Measurements from ENCODE around the gene CHI3L1. TPM values are rescaled to one million over a fixed set of nuclear protein-coding genes. Genes with fewer than 3 reads are reported as not detected.

CHI3L1 gene
- total RNA-seq, 1 donor from 2014 or later = 0.17 TPM

DNA sequence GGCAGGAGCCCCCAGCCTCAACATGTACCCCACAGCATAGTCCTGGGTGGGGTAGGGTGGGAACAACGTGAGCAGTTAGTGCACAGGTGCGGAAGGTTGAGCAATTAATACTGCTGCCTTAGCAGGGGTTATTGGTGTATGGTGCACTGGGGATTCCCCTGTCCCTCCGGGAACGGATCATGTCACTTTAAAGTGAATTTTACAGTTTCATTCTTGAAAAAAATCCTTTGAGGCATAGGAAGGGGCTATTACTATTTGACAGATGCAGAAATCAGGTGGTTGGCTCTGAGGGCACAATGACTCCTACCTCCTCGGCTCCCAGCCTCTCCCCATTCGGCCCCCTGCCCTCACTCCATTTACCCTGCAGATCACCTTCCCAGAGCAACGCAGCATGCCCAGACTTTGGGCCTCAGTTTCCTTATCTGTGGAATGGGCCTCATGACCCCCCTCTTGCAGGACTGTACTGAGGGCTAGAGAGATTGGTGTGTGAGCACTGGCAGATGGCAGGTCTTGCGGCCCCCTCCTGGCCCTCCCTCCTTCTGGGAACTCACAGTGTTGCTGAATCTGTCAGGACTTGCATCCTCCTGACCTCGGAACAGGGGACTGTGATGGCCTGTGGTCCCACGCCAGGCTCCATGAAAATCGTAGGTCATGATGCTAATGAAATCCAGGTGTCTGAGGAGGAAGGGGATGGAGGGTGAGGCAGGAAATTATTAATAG, 5.7 kb downstream of the CHI3L1 start:
- no peak for DNase-seq

DNA sequence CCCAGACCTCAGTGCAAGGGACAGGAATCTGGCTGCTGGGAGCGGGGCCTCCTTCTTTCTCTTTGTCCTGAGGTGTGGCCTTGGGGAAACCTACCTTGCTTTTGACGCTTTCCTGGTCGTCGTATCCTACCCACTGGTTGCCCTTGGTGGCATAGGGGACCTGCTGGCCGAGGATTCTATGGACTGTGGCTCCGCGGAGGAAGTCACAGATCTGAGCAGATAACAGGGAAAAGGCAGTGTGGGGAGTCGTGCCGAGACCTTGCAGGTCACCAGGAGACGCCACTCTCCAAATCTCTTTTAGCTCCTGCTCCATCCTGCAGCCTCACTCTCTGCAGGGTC, 6.9 kb downstream of the CHI3L1 start:
- DNase-seq = no peak

DNA sequence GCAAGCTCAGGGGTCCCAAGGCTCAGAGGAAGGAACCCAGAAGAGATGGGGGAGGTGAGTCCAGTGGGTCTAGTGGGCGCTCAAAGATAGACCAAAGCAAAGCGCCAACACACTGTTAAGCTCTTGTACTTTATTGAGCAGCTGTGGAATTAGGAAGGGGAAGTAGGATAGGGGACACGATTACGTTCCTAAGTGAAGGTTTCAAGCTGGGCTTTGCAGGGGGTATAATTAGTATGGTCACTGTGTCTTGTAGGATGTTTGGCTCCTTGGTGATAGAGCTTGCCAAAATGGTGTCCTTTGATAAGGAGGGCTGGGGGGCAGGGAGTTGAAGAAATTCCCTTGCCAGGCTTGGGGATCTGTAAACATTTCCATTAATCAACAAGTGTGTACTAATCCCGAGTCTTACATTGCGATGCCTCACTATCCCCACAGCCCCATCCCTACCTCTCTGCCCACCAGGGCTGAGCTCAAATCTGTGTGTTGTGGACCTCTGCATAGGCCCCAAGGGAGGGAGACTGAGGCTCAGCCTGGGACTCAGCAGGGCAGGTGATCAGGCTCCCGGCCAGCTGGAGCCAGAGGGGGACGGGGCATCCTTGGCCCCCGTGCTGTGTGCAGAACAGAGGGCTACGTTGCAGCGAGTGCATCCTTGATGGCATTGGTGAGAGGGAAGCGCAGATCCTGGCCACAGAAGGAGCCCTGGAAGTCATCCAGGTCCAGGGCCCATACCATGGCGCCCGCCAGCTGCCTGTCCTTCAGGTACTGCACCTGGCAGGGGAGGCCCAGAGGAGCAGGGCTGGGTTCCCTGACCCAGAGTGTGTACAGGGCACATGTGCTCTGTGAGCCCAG, 7.5 kb downstream of the CHI3L1 start:
- no peak for DNase-seq

DNA sequence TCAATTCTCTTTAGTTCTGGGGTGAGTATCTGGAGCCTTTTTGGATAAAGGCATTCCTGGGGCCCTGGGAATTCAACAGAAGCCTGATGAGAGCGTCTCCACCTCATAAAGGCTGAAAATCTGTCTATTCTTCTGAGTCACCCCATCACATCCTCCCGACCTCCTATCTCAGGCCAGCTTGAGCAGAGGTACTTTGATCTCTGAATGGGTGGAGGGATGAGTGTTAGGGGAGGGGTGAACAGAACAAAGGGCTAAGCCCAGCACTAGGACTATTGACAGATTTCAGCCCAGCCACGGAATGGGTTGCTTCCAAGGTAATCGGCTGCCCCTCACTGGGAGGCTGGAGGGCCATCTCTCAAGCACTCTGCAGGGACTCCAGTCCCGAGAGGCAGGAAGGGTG, 8.4 kb downstream of the CHI3L1 start:
- no peak for DNase-seq

DNA sequence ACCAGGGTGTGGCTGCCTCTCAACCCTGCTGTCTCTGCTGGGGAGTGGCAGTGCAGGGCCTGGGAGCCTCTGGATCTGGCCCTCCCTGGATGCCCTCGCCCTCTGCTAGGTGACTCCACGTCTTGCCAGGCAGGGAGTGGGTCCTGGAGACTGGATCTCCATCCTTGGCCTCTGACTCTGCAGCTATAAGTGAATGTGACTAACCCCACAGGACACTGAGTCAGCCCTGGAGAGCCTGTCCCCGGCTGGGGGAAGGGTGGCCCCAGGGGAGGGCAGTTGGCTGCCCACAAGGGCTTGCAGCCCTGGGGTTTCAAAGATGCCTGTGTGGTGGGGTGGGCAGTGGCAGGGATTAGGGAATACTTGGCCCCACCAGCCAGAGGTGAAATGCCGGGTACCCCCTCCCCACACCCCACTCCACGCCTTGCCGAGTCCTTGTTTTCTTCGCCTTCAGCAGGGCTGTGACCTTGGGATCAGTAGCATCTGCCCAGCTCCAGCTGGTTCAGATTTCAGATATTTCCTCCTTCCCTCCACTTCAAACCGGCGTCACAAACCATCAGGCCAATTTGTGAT, 8.9 kb downstream of the CHI3L1 start:
- DNase-seq = peak; percentile 14

DNA sequence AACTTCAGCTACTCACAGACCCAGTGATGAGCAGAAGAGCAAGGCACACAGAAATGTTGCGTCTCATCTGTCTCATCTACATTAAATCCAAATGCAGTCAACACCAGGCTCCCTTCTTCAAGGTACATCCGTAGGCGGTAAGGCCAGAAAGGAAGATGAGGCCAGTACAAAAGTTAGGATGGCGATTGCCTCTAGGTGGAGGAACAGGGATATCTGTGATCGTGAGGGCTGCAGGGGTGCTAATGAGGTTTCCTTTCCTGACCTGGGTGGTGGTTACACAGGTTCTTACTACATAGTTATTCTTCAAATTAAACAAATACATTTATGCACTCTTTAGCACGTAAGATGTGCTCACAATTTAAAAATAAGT, 9.5 kb downstream of the CHI3L1 start:
- no peak for DNase-seq

DNA sequence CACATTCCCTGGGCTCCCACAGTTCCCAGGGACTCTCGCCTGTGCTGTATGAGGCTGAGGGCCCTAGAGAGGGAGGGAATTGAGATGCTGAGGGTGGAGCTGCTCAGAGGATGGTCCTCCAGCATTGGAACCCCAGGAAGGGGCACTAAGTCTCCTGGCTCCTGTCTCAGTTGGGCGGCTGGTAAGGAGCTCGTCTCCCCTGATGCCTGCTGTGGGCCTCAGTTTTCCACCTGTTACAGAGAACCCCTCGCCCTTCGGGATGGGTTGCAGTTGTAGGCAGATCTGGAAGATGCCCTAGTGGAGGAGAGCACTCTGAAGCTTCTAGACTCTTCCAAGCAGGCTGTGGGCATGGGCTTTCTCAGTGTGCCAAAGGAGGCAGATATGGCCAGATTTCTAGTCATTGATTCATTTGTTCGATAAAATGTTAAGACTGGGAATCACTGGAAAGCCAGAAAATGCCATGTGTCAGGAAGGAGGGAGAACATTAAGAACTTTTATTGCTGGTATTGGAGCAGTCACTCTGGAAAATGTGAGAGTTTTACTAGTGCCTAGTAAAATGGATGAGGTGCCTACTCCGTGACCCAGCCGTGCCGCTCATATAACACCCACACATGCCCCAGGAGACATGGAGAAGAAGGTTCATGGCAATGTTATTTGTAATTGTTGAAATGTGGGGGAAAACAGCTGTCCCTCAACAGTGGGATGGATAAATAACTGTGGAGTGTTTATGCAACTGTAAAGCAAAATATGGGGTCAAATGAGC, 10.1 kb downstream of the CHI3L1 start:
- DNase-seq = no peak

DNA sequence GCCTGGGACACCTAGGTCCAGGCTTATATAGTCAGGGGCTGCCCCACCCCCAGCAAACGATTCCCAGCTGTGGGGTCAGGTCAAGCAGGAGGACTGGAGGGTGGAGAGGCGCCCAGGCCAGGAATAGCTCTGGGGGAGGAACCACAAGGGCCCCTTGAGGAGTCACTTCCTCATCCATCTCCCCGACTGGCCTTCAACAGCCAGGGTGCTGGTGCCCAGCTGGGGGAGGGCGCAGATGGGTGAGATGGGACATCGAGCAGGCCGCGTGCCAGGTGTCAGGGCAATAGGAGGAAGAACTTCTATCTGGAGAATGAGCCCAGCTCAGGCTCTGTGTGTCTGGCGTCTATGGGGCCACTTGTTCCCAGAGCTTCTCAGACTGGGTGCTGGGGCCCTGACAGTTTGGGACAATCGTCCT, 10.7 kb downstream of the CHI3L1 start:
- DNase-seq = no peak

DNA sequence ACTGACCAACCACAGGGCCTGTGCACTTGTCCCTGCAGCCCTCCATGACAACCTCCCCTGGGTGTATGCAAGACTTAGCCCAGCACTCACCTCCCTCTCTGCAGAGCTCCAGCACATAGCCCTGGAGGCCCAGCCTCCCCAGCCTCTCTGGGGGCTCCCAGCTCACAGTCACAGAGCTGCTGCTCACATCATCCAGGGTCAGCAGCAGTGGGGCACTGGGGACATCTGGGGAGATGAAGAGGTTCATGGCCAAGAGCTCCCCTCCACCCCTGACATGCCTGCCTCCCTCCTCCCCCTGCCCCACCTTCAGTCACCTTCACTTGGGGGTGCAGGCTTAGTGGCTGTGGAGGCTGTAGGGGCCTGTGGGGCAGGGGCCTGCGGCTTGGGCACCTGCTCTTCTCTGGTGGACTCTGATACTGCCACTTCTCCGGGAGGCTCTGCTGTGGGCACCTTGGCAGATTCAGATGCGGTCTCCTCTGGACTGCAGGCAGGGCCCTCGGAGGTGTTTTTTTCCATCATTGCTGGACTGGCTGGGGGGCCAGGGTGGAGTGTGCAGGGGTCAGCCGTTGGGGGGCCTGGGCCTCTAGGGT, 11.2 kb downstream of the CHI3L1 start, which contains the start of gene MYBPH:
Gene MYBPH (minus strand): TSS at position 590 of the 590 bp plus-strand sequence. CDS start 71 bp downstream, at position 519.
- DNase-seq = no peak

DNA sequence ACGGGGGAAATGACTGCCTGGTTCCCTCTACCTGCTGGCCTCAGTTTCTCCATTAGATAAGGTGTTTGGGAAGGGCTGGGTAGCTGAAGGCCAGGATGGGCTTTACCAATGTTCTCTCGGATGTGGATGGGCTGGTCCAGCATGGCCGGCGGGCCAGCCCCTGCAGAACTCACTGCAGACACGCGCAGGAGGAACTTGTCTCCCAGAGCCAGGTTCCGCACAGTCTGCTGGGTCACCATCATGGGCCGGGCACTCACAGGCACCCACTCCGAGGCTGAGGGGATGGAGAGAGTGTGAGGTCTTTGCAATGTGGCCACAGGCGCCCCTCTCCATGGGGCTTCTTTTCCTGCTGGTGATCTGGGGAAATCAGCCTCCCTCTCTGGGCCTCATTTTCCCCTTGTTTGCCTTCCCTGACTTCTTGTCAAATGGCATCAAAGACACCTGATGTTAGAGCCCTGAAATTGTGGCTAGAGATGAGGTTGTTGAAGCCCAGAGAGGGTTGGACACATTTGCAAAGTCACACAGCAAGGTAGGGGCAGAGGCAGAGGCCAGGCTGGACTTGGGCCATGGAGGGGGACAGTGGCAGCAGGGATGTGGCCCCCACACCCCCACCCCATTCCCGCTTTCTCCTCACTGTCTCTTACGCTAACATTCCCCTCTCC, 12.0 kb downstream of the CHI3L1 start:
- DNase-seq = no peak

DNA sequence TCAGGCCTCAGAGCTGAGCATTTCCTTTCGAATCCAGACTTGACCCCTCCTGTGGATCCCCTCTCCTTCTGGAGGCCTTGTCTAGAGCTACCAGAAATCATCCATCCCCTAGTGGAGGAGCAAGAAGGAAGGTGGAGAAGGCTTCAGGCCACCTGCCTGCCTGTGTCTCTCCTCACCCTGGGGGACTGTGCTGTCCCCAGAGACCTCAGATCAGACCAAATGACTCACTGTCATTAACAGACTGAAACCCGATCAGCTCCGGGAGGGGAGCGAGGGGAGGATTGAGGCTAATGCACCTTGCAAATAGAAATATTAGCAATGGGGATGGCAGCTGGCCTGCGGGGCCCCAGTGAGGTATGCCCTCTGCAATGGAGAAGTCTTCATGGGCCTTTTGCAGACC, 12.9 kb downstream of the CHI3L1 start:
- DNase-seq = no peak

DNA sequence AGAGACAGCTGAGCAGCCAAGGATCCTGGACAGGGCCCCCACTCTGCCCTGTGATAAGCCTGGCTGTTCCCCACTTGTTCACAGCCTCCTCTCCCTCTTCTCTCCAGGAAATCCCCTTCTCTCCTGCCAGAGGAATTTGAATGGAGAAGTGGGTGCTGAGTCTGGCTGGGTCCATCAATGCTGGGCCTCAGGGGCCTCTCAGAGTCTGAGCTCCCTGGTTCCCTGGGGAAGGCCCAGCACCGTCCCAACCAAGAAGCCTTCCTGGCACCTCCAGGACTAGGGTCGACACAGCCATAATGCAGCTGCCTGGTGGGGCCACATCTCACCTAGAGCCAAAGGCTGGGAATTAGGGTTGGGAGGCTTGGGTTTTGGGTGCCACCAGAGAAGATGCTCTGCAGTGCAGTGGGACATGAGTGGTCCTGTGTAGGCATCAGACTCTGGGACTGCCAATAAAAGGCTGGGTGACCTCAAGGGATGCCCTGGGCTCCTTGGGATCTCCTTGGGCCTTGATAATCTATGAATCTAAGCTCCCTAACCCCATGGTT, 13.4 kb downstream of the CHI3L1 start:
- no peak for DNase-seq

DNA sequence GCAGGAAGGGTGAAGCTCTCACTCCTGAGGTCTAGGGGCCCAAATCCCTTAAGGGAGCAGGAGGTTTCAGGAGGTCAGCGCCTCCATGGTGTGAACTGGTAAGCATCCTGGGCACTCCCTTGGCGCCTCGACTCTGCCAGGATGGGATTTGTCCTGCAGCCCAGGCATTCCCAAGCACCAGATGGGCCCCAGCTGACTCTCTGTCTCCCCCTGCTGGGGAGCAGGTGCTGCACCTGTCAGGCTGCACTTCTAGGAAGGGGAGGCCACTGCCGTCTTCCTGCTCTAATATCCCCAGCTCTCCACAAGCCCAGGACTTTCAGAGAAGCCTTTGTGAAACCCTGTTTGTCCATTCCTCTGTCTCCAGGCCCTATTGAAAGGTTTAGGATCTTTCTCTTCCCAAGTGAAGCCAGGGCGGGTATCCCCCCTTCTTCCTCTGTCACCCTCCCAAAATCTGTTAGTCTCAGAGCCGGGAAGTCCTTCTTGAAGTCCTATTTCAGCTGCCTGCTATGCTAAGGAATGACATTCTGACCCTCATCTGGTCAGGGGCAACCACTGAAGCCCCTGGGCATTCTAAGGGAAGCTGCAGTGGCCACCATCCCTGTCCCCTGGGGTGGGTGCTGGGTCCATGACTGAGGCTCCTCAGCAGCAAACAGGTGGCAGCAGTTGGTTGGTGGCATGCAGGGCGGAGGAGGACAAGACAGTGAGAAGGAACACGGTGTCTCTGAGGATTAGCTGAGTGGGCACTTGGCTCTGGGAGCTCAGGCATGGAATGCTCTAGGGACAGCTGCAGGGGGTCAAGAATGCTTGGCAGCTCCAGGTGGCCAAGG, 14.1 kb downstream of the CHI3L1 start:
- peak; percentile 79 for DNase-seq

DNA sequence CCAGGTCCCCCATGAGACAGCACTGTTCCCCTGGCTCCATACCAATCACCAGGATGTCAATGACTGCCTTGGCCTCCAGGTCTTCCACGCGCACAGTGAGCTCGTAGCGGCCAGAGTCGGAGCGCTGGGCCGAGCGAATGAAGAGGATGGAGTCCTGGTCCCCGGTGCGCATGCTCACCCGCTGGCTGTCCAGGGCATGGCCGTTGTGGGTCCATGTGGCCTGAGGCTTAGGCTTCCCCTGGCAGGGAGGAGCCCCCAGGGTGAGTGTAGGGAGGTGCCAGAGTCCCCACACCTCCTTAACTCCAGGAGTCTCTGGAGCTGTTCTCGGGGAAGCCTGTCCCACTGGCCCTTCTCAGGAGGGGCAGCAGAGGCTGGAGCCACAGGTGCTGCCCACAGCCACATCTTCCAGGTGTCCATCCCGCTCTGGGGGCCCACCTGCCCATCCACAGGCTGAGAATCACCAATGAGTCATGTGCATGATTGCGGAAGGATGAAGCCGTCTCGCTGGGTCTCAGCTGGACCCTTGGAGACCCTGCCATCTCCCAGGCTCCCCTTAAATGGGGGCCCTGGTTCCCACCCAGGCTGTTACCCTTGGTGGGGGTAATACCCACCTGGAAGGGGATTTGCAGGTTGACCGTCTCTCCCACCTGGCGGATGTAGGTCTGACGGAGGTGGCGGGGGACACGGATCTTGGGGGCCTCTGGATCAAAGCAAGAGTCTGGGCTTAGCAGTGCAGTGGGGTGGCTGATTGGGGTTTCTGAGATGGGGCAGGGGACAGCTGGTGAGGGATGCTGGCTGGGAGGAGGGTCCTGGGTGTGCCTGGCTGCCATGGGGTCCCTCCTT, 14.9 kb downstream of the CHI3L1 start:
- no peak for DNase-seq

DNA sequence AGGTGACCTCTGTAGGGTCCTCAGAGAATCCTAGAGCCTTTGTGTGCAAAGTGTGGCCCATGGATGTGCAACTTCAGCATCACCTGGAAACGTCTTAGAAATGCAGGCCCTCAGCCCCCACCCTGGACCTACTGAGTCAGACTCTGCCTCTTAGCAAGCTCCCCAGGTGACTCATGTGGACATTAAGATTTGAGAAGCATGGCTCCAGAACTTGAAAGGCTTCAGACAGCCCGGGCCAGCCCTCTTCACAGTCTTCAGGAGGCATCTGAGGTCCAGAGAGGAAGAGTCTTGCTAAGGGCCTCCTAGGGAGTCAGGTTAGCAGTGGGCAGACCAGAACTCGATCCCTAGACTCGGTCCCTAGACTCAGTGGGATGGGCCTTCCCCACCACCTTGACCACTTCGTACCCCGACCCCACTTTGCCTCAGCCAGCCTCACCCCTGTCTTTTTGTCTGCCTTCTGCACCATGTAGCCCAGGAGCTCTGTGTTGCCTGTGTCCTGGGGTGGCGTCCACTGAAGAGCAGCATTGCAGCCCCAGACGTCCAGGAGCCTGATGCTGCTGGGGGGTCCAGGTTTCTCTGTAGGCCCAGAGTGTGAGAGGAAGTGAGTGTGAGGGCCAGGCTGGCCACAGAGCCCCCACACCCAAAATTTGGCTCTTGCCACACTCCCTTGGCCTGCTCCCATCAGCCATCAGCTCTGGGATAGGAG, 15.7 kb downstream of the CHI3L1 start:
- no peak for DNase-seq

DNA sequence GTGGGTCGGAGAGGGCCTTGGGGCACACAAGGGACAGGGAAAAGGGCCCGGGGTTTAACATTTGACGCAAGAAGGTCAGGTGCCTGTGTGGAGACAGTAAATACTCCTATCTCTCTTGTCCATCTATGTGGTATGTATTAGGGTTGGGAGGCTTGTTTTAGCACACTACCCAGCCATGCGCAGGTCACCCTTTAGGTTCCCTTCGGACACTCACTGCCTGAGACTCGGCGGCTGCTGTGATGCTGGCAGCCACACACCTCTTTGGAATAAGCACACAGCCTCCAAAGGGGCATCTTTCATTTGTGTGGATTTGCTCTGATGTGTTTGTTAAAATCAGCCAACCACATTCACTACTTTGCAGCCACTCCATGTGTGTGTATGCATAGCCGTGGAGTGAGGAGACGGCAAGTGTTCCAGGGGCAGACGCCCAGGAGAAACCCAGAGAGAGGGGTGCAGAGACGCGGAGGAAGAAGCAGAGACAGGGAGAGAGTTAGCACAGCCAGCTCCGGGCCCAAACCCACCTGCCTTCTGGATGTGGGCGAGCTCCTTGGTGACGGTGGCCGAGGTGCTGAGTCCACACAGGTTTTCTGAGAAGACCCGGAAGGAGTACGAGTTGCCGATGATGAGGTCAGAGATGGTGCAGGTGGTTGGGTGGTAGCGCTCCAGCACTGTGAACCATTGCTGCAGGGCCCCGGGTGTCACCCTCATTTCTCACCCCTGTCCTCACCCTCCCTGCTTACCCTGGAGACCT, 16.6 kb downstream of the CHI3L1 start:
- DNase-seq = no peak

DNA sequence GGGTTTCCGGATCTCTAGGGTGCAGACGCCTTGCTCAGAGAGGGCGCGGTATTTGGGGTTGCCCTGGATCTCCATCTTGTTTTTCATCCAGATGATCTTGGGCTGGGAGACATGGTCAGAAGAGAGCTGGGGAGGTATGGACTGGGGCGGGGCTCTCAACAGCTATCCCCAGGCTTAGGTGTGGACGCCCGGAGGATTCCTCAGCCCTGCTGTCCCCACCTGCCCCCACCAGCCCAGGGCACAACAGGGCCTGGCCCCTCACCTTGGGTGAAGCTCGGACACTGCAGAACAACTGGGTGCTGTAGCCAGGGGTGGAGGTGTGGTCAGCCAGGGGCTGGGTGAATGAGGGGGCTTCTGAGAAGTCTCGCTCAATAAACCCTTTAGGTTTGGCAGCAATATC, 17.5 kb downstream of the CHI3L1 start:
- DNase-seq = no peak

DNA sequence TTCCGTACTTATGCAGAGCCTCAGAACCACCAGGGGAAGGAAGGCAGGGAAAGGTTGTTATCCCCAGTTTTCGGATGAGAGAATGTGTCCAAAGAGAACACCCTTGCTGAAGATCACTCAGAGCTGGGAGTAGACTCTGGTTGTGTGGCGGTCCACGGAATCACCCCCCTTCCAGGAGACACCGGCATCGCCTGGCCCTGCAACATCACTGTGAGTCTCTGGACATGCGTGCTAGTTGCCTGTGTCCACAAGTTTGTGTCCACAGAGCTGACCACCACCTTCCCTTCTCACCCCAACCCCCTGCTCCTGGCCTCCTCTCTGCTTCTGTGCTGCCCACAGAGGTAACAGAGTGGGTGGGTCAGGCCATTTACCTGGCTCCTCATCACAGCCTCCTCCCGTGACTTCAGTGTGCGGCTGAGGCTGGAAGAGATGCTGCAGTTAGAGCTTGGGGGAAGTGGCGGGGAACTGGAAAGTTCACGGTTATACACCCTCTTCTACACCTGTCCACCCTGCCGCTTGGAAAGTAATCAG, 18.2 kb downstream of the CHI3L1 start:
- no peak for DNase-seq
